IMR-90 (cell line): ENCODE data around the gene AMELX. TPM values are rescaled to one million over a fixed set of nuclear protein-coding genes. Genes with fewer than 3 reads are reported as not detected.

Experiments
- ATAC-seq: fragments of 200-7000 bp; cut with Tn5 transposase; 2 replicates; pipeline ENCODE4 v1.9.1; 2020; ENCODE audit warnings: low read depth, mild to moderate bottlenecking, moderate library complexity
- BruUV-seq: library from RNA; stranded (reverse); fragments of 400-500 nt; replicated peaks from 2 replicates; lab custom pipeline; 2021; lab: Mats Ljungman, UMichigan
- CTCF ChIA-PET: fragments of 300-600 bp; formaldehyde crosslinking; extraction: SDS; loops from one replicate; lab custom pipeline; 2021; ENCODE audit warnings: antibody characterized with exemption; lab: Yijun Ruan, JAX
- POLR2A ChIA-PET: fragments of 300-600 bp; sonication (Branson Sonifier 250); formaldehyde crosslinking; loops from one replicate; lab custom pipeline; 2022; ENCODE audit warnings: antibody characterized with exemption; ENCODE audit not compliant: unreplicated experiment; lab: Charles Lee
- DNase-seq: peaks from one replicate; pipeline ENCODE4 v3.0.0; 2013
- H2AFZ ChIP-seq: replicated peaks from 2 replicates; pipeline ENCODE3; 2013; ENCODE audit warnings: low read length, mild to moderate bottlenecking; ENCODE audit not compliant: poor library complexity
- H2AK5ac ChIP-seq: 2 replicates; pipeline ENCODE4 v1.6.1; 2013; ENCODE audit warnings: low read depth, low read length, inconsistent platforms
- H2AK9ac ChIP-seq: replicated peaks from 2 replicates; pipeline ENCODE3; 2013; ENCODE audit warnings: mild to moderate bottlenecking, low read depth, low read length, moderate library complexity; ENCODE audit not compliant: poor library complexity
- H2BK120ac ChIP-seq: 2 replicates; pipeline ENCODE4 v1.6.1; 2013; ENCODE audit warnings: low read depth, low read length, inconsistent platforms
- H2BK15ac ChIP-seq: 3 replicates; pipeline ENCODE4 v1.6.1; 2013; ENCODE audit warnings: low read depth, low read length, inconsistent platforms
- H2BK20ac ChIP-seq: 2 replicates; pipeline ENCODE4 v1.6.1; 2013; ENCODE audit warnings: low read depth, mild to moderate bottlenecking, inconsistent platforms, low read length, moderate library complexity
- H2BK5ac ChIP-seq: 2 replicates; pipeline ENCODE4 v1.6.1; 2013; ENCODE audit warnings: mild to moderate bottlenecking, low read depth, low read length, inconsistent platforms; ENCODE audit not compliant: poor library complexity, severe bottlenecking
- H3K14ac ChIP-seq: replicated peaks from 2 replicates; pipeline ENCODE4 v1.6.1; 2013; ENCODE audit warnings: low read depth, low read length, inconsistent platforms
- H3K18ac ChIP-seq: 2 replicates; pipeline ENCODE4 v1.6.1; 2013; ENCODE audit warnings: low read depth, low read length, control low read depth
- H3K23ac ChIP-seq: 2 replicates; pipeline ENCODE4 v1.6.1; 2013; ENCODE audit warnings: low read depth, low read length, inconsistent platforms
- H3K27ac ChIP-seq: 2 replicates; pipeline ENCODE4 v1.5.1; 2013; ENCODE audit warnings: mild to moderate bottlenecking, control low read depth, low read length; ENCODE audit not compliant: insufficient read depth
- H3K27me3 ChIP-seq: 2 replicates; pipeline ENCODE4 v1.6.1; 2013; ENCODE audit warnings: low read length; ENCODE audit not compliant: control insufficient read depth, insufficient read depth
- H3K36me3 ChIP-seq: 2 replicates; pipeline ENCODE4 v1.6.1; 2013; ENCODE audit warnings: low read length, mixed read lengths; ENCODE audit not compliant: control insufficient read depth, insufficient read depth
- H3K4ac ChIP-seq: 2 replicates; pipeline ENCODE4 v1.6.1; 2013; ENCODE audit warnings: low read depth, low read length, inconsistent platforms
- H3K4me1 ChIP-seq: 2 replicates; pipeline ENCODE4 v1.6.1; 2013; ENCODE audit warnings: low read length, mixed read lengths; ENCODE audit not compliant: control insufficient read depth, insufficient read depth
- H3K4me2 ChIP-seq: 2 replicates; pipeline ENCODE4 v1.6.1; 2013; ENCODE audit warnings: low read depth, mild to moderate bottlenecking, control low read depth, low read length, moderate library complexity
- H3K4me3 ChIP-seq: 2 replicates; pipeline ENCODE4 v1.5.1; 2013; ENCODE audit warnings: low read depth, mild to moderate bottlenecking, control low read depth, low read length, moderate library complexity; ENCODE audit not compliant: insufficient read depth
- H3K56ac ChIP-seq: 2 replicates; pipeline ENCODE4 v1.6.1; 2013; ENCODE audit warnings: low read length, inconsistent platforms; ENCODE audit not compliant: insufficient read depth; ENCODE audit errors: extremely low read depth
- H3K79me1 ChIP-seq, 2 experiments: 2 replicates each; pipeline ENCODE4 v1.6.1; 2013; ENCODE audit warnings: low read length in 2 of 2, inconsistent platforms in 1 of 2, low read depth in 1 of 2
- H3K9ac ChIP-seq: 2 replicates; pipeline ENCODE4 v1.6.1; 2013; ENCODE audit warnings: low read depth, low read length, control low read depth
- H3K9me1 ChIP-seq: 2 replicates; pipeline ENCODE4 v1.6.1; 2013; ENCODE audit warnings: low read length, inconsistent platforms; ENCODE audit not compliant: insufficient read depth
- H3K9me3 ChIP-seq: 2 replicates; pipeline ENCODE4 v1.6.1; 2013; ENCODE audit warnings: low read length; ENCODE audit not compliant: control insufficient read depth, insufficient read depth
- H4K20me1 ChIP-seq: 2 replicates; pipeline ENCODE4 v1.6.1; 2013; ENCODE audit warnings: low read length, inconsistent platforms; ENCODE audit not compliant: insufficient read depth
- H4K5ac ChIP-seq: 2 replicates; pipeline ENCODE4 v1.6.1; 2013; ENCODE audit warnings: mild to moderate bottlenecking, low read depth, low read length, control low read depth
- H4K8ac ChIP-seq, 2 experiments: 2 replicates each; pipeline ENCODE4 v1.6.1; 2013; ENCODE audit warnings: low read depth in 2 of 2, low read length in 2 of 2, control low read depth in 1 of 2, inconsistent platforms in 1 of 2
- H4K91ac ChIP-seq: 2 replicates; pipeline ENCODE4 v1.6.1; 2013; ENCODE audit warnings: low read depth, low read length, inconsistent platforms; ENCODE audit not compliant: insufficient read depth
- BHLHE40 ChIP-seq: fragments of 150-350 bp; IDR thresholded peaks from 2 replicates; pipeline ENCODE4 v1.6.1; 2016; ENCODE audit warnings: mild to moderate bottlenecking, low read depth, low read length
- CEBPB ChIP-seq: IDR thresholded peaks from 2 replicates; pipeline ENCODE4 v1.6.1; 2012; ENCODE audit warnings: low read depth, low read length, improper control_type of control experiment
- FOS ChIP-seq: fragments of 150-350 bp; IDR thresholded peaks from 2 replicates; pipeline ENCODE4 v1.6.1; 2016; ENCODE audit warnings: low read depth, low read length
- MAFK ChIP-seq: IDR thresholded peaks from 2 replicates; pipeline ENCODE4 v1.6.1; 2012; ENCODE audit warnings: low read depth, low read length, improper control_type of control experiment
- MAZ ChIP-seq: IDR thresholded peaks from 2 replicates; pipeline ENCODE4 v1.6.1; 2012; ENCODE audit warnings: low read depth, mild to moderate bottlenecking, low read length, improper control_type of control experiment, moderate library complexity, borderline replicate concordance
- MXI1 ChIP-seq: IDR thresholded peaks from 2 replicates; pipeline ENCODE4 v1.6.1; 2012; ENCODE audit warnings: low read depth, mild to moderate bottlenecking, low read length, moderate library complexity, borderline replicate concordance
- NFE2L2 ChIP-seq: fragments of 150-350 bp; IDR thresholded peaks from 2 replicates; pipeline ENCODE4 v1.6.1; 2016; ENCODE audit warnings: low read depth, mild to moderate bottlenecking, low read length
- POLR2A ChIP-seq: IDR thresholded peaks from 2 replicates; pipeline ENCODE4 v1.6.1; 2012; ENCODE audit warnings: mild to moderate bottlenecking, low read depth, low read length
- RAD21 ChIP-seq: IDR thresholded peaks from 2 replicates; pipeline ENCODE4 v1.6.1; 2012; ENCODE audit warnings: low read length, improper control_type of control experiment
- RFX5 ChIP-seq: IDR thresholded peaks from 2 replicates; pipeline ENCODE4 v1.8.0; 2012; ENCODE audit warnings: low read depth, mild to moderate bottlenecking, low read length, moderate library complexity
- SMC3 ChIP-seq: fragments of 150-350 bp; IDR thresholded peaks from 2 replicates; pipeline ENCODE4 v1.6.1; 2016; ENCODE audit warnings: low read depth, mild to moderate bottlenecking, antibody characterized with exemption, low read length, moderate library complexity
- WGBS, 2 experiments: methylation state at CpG; one replicate each; pipeline versions ENCODE4 v1.1.5 to v1.1.7; 2013; ENCODE audit warnings: missing lambda C conversion rate in 2 of 2; ENCODE audit not compliant: insufficient read length in 1 of 2; ENCODE audit errors: extremely low coverage in 2 of 2; 5-methylcytosine and 5-hydroxymethylcytosine counted together
- dilution Hi-C: fragments of 300-500 bp; cut with HindIII; formaldehyde crosslinking; loops from one replicate; pipeline ENCODE4 v1.14.3; 2018; ENCODE audit warnings: low sequenced_read_pairs; ENCODE audit not compliant: unreplicated experiment
- in situ Hi-C: fragments of 300-500 bp; cut with MboI; formaldehyde crosslinking; loops from 3 replicates; pipeline ENCODE4 v1.14.3; 2019; ENCODE audit warnings: low sequenced_read_pairs, inconsistent platforms, mixed read lengths
- intact Hi-C: fragments of 100-400 bp; cut with micrococcal nuclease; formaldehyde crosslinking; loops from 2 replicates; pipeline ENCODE4 v1.10.0; 2022
- polyA plus RNA-seq, 3 experiments: library from polyadenylated mRNA; depleted of rRNA; stranded (reverse); fragments of >200 nt; gene quantifications; 2 replicates each; pipeline ENCODE4 v1.2.3, GENCODE V29; 2012; ENCODE audit warnings: low replicate concordance in 1 of 3
- total RNA-seq: library from RNA; depleted of rRNA; stranded (reverse); fragments of >200 nt; gene quantifications from 2 replicates; pipeline ENCODE4 v1.2.3, GENCODE V29; 2012
- TF ChIP-seq, protein P1 (sequence below): fragments of 150-350 bp; IDR thresholded peaks from 2 replicates; pipeline ENCODE4 v1.6.1; 2017; ENCODE audit warnings: mild to moderate bottlenecking, antibody characterized with exemption, low read length, low read depth
- TF ChIP-seq, protein P2 (sequence below): fragments of 150-350 bp; IDR thresholded peaks from 2 replicates; pipeline ENCODE4 v1.6.1; 2016; ENCODE audit warnings: low read depth, mild to moderate bottlenecking, low read length, moderate library complexity, borderline replicate concordance

Gene AMELX
- total and polyA plus RNA-seq, 2 of the 4 experiments (the other 2 are of a cell fraction) = not detected

DNA sequence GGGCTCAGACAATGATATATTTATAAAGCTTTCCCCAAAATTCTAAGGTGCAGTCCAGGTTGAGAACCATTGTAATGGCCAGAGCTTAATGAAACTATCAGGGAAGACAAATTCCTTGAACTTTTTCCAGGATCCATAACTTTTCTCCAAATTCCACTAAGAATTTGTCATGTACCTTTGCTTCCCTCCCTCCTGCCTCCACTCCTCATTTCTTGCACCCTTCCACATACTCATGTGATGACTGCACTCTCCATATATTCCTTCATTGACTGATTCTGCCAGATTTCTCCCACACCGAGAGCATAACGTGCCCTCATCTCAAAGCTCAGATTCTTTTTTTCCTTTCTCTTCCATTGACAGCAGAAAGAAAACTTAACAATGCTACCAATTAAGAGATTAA lies 20.9 kb upstream of the AMELX start:
- WGBS, 2 experiments = 75% methylated on average over 2 of the region's 2 CpGs; no CpG with 5 or more reads in 1 of the 2 experiments
- 0 out of 3 replicates have a peak overlapping the region, but pooled peaks have one; percentile 36 for H2BK15ac ChIP-seq
- no peaks in the 10 kb centered on the region for H3K9me3 ChIP-seq
- H3K9ac ChIP-seq = no peak overlapping the region
- dilution Hi-C loops = no loop called here
- ATAC-seq (no peak), DNase-seq (no peak)
- H4K8ac ChIP-seq = no peak overlapping the region; a peak in 1 of 4 replicates
- H3K18ac ChIP-seq = no peak overlapping the region
- ChIA-PET CTCF (no interaction called here), POLR2A (no interaction called here)
- H2AK5ac ChIP-seq = 0 out of 2 replicates have a peak overlapping the region, but pooled peaks have one; percentile 48
- no peak overlapping the region for H2BK5ac ChIP-seq
- no peaks in the 10 kb centered on the region for H3K27me3 ChIP-seq
- no peak overlapping the region for H3K4me2 ChIP-seq
- peak overlapping the region; percentile 39 for H2BK120ac ChIP-seq
- no TSS peak for BruUV-seq
- H3K4ac ChIP-seq = no peak overlapping the region
- no peak overlapping the region; the same call in 1 of the 2 replicates for H3K14ac ChIP-seq
- no peak overlapping the region for H4K5ac ChIP-seq
- H3K9me1 ChIP-seq = no peaks in the 10 kb centered on the region
- no peaks in the 10 kb centered on the region; the same call in 1 of the 2 replicates for H3K4me1 ChIP-seq
- no peak overlapping the region for H2AK9ac ChIP-seq
- H3K36me3 ChIP-seq = no peaks in the 10 kb centered on the region
- no peaks in the 10 kb centered on the region for H3K79me1 ChIP-seq
- no peak overlapping the region for H3K56ac ChIP-seq
- in situ Hi-C loops = no loop called here
- intact Hi-C loops = no loop called here
- TF ChIP-seq RFX5 (no peak), RAD21 (no peak), POLR2A (no peak), MAFK (no peak), CEBPB (no peak), SMC3 (no peak), MAZ (no peak), BHLHE40 (no peak), NFE2L2 (no peak), MXI1 (no peak), FOS (no peak)
- TF ChIP-seq, protein P1, sequence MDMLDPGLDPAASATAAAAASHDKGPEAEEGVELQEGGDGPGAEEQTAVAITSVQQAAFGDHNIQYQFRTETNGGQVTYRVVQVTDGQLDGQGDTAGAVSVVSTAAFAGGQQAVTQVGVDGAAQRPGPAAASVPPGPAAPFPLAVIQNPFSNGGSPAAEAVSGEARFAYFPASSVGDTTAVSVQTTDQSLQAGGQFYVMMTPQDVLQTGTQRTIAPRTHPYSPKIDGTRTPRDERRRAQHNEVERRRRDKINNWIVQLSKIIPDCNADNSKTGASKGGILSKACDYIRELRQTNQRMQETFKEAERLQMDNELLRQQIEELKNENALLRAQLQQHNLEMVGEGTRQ = no peak
- TF ChIP-seq, protein P2, sequence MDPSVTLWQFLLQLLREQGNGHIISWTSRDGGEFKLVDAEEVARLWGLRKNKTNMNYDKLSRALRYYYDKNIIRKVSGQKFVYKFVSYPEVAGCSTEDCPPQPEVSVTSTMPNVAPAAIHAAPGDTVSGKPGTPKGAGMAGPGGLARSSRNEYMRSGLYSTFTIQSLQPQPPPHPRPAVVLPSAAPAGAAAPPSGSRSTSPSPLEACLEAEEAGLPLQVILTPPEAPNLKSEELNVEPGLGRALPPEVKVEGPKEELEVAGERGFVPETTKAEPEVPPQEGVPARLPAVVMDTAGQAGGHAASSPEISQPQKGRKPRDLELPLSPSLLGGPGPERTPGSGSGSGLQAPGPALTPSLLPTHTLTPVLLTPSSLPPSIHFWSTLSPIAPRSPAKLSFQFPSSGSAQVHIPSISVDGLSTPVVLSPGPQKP = no peak
- 0 out of 2 replicates have a peak overlapping the region, but pooled peaks have one; percentile 69 for H2BK20ac ChIP-seq
- H4K91ac ChIP-seq = peak overlapping the region; percentile 38; the same call in 1 of the 2 replicates
- no peak overlapping the region for H2AFZ ChIP-seq
- H3K4me3 ChIP-seq = no peak overlapping the region
- no peaks in the 10 kb centered on the region for H4K20me1 ChIP-seq
- no peak overlapping the region for H3K23ac ChIP-seq
- H3K27ac ChIP-seq = no peak overlapping the region
